HG02571 (cell line): ENCODE results near the gene KNTC1.
"Not testable (repeated sequence)": the region's sequence is repeated elsewhere in the genome, so short reads cannot be mapped to it uniquely, and the experiment has no call there.

Source experiments
- ATAC-seq: cut with Tn5 transposase; IDR thresholded peaks from one replicate; pipeline ENCODE4 v1.9.1; 2021; ENCODE audit warnings: mild to moderate bottlenecking, moderate library complexity; ENCODE audit not compliant: unreplicated experiment

Gene KNTC1

GRCh38 chr12:122547330-122547729, 20.3 kb downstream of the KNTC1 start:
- ATAC-seq = no peak

- no peak for ATAC-seq
Observed at GRCh38 chr12:122558745-122559641, 31.9 kb downstream of the KNTC1 start.

GRCh38 chr12:122560138-122560537, 33.1 kb downstream of the KNTC1 start:
- ATAC-seq = no peak

- ATAC-seq = no peak
Observed at GRCh38 chr12:122563361-122563760, 36.3 kb downstream of the KNTC1 start.

GRCh38 chr12:122566816-122567215, 39.8 kb downstream of the KNTC1 start:
- ATAC-seq = not testable (repeated sequence)

- ATAC-seq = no peak
Observed at GRCh38 chr12:122569288-122569687, 42.2 kb downstream of the KNTC1 start.

GRCh38 chr12:122570006-122570405, 43.0 kb downstream of the KNTC1 start:
- ATAC-seq = not testable (repeated sequence)

GRCh38 chr12:122571821-122572220, 44.8 kb downstream of the KNTC1 start:
- no peak for ATAC-seq

GRCh38 chr12:122583294-122583693, 56.2 kb downstream of the KNTC1 start:
- ATAC-seq = not testable (repeated sequence)

GRCh38 chr12:122584177-122584863, 57.3 kb downstream of the KNTC1 start:
- no peak for ATAC-seq

- no peak for ATAC-seq
Observed at GRCh38 chr12:122590990-122591389, 63.9 kb downstream of the KNTC1 start.

GRCh38 chr12:122591966-122592365, 64.9 kb downstream of the KNTC1 start:
- not testable (repeated sequence) for ATAC-seq

GRCh38 chr12:122592543-122592942, 65.5 kb downstream of the KNTC1 start:
- ATAC-seq = not testable (repeated sequence)

GRCh38 chr12:122593910-122594309, 66.9 kb downstream of the KNTC1 start:
- no peak for ATAC-seq

GRCh38 chr12:122596838-122597237, 69.8 kb downstream of the KNTC1 start:
- no peak for ATAC-seq

GRCh38 chr12:122602456-122602855, 75.4 kb downstream of the KNTC1 start:
- ATAC-seq = no peak

GRCh38 chr12:122604993-122605392, 77.9 kb downstream of the KNTC1 start:
- no peak for ATAC-seq

- no peak for ATAC-seq
Observed at GRCh38 chr12:122609732-122610131, 82.7 kb downstream of the KNTC1 start.

GRCh38 chr12:122610207-122610606, 83.2 kb downstream of the KNTC1 start:
- no peak for ATAC-seq

- ATAC-seq = no peak
Observed at GRCh38 chr12:122610911-122611310, 83.9 kb downstream of the KNTC1 start.

- ATAC-seq = no peak
Observed at GRCh38 chr12:122614839-122615238, 87.8 kb downstream of the KNTC1 start.

- ATAC-seq = no peak
Observed at GRCh38 chr12:122615780-122616179, 88.7 kb downstream of the KNTC1 start.
